GM23248 (cell line): ENCODE data around the gene MMP15.

Experiments used
- EZH2 ChIP-seq: fragments of 200-600 bp; sonication (generic); IDR thresholded peaks from 2 replicates; pipeline ENCODE4 v1.6.1; 2018; ENCODE audit warnings: antibody characterized with exemption, mild to moderate bottlenecking; ENCODE audit not compliant: insufficient read depth, poor library complexity, severe bottlenecking
- EZH2phosphoT487 ChIP-seq: fragments of 200-600 bp; sonication (generic); IDR thresholded peaks from 2 replicates; pipeline ENCODE4 v1.6.1; 2018; ENCODE audit warnings: antibody characterized with exemption, moderate library complexity, mild to moderate bottlenecking, low read depth; ENCODE audit not compliant: insufficient read depth

- TF ChIP-seq EZH2 (no peak), EZH2phosphoT487 (no peak)
Measured at GRCh38 chr16:58045096-58045495, 19.5 kb downstream of the MMP15 start.
